Testis (tissue), 3 donors: ENCODE measurements around the gene RCCD1. TPM values are rescaled to one million over a fixed set of nuclear protein-coding genes. Genes with fewer than 3 reads are reported as not detected.

Experiments
- DNase-seq: peaks from one replicate; pipeline ENCODE4 v3.0.0-alpha.2; 2019
- H3K27ac ChIP-seq, 2 donors: fragments of 200-600 bp; sonication (generic); one replicate each; pipeline ENCODE4 v1.5.1; 2019
- H3K27me3 ChIP-seq: fragments of 200-600 bp; sonication (generic); one replicate; pipeline ENCODE4 v1.5.1; 2019
- H3K36me3 ChIP-seq: fragments of 200-600 bp; sonication (generic); one replicate; pipeline ENCODE4 v1.5.1; 2017; ENCODE audit warnings: low read depth; ENCODE audit errors: missing control alignments
- H3K4me1 ChIP-seq: fragments of 200-600 bp; sonication (generic); one replicate; pipeline ENCODE4 v1.5.1; 2019
- H3K4me3 ChIP-seq, 2 donors: fragments of 200-600 bp; sonication (generic); one replicate each; pipeline ENCODE4 v1.5.1; 2017 to 2019
- H3K9me3 ChIP-seq: fragments of 200-600 bp; sonication (generic); one replicate; pipeline ENCODE4 v1.5.1; 2017
- POLR2A ChIP-seq: fragments of 450-650 bp; IDR thresholded peaks from one replicate; pipeline ENCODE4 v1.6.1; 2017; ENCODE audit warnings: antibody characterized with exemption, mild to moderate bottlenecking, moderate library complexity
- WGBS, 2 donors: methylation state at CpG; one replicate each; pipeline ENCODE4 v1.1.5; 2018; 5-methylcytosine and 5-hydroxymethylcytosine counted together
- intact Hi-C: fragments of 100-400 bp; cut with DNase I; formaldehyde crosslinking; loops from one replicate; pipeline ENCODE4 v1.15.1; 2023; ENCODE audit warnings: low total_unique reads
- polyA plus RNA-seq: library from polyadenylated mRNA; stranded (reverse); fragments of 350-450 nt; fragmentation: Illumina TruSeq; extraction: RNeasy Lipid Tissue Mini Kit (QIAGEN cat#74804); gene quantifications from one replicate; pipeline ENCODE4 v1.2.3, GENCODE V29; 2014; ENCODE audit warnings: low read depth, low replicate concordance; ENCODE audit not compliant: insufficient read depth
- total RNA-seq, 2 donors: library from RNA; depleted of rRNA; stranded (reverse); fragments of >200 nt; gene quantifications; one replicate each; pipeline ENCODE4 v1.2.3, GENCODE V29; 2016
- TF ChIP-seq, protein P1 (sequence below), 3 experiments: fragments of 450-650 bp in 2 of 3; fragments of 200-600 bp in 1 of 3; sonication (generic) in 1 of 3; IDR thresholded peaks; one replicate each; pipeline ENCODE4 v1.5.1; 2016 to 2019; ENCODE audit warnings: antibody characterized with exemption in 3 of 3, mild to moderate bottlenecking in 2 of 3, moderate library complexity in 1 of 3

Gene RCCD1
- total and polyA plus RNA-seq, 3 donors from 2014 or later, result 17.5 to 21.1 (median 17.5) TPM

DNA sequence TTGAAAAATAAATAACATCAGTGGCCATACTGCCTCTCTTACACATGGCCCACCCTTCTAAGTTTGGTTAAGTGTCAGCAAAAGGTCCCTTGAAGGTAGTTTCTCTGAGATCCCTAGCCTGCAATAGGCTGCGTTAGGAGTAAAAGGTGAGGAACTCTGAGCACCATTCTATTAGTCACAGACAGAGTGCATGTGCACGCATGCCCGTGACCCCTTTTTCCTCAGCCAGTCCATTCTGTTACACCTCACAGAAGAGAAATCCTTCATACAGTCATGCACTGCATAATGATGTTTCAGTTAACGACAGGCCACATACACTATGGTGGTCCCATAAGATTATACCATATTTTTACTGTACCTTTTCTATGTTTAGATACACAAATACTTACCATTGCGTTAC is 12.5 kb downstream of the RCCD1 start:
- 93 to 97% methylated on average over 5 of the region's 5 CpGs for WGBS, 2 donors

GRCh38 chr15:90968434-90968833 is 13.8 kb downstream of the RCCD1 start:
- intact Hi-C loops, result no loop called here
- Histone ChIP-seq H3K36me3 (no peaks in the 10 kb centered on the region), H3K9me3 (no peaks in the 10 kb centered on the region), H3K4me1 (no peaks in the 10 kb centered on the region), H3K4me3 (no peak overlapping the region), H3K27ac (no peak overlapping the region), H3K27me3 (no peaks in the 10 kb centered on the region)
- no peak for DNase-seq
- TF ChIP-seq, protein P1, sequence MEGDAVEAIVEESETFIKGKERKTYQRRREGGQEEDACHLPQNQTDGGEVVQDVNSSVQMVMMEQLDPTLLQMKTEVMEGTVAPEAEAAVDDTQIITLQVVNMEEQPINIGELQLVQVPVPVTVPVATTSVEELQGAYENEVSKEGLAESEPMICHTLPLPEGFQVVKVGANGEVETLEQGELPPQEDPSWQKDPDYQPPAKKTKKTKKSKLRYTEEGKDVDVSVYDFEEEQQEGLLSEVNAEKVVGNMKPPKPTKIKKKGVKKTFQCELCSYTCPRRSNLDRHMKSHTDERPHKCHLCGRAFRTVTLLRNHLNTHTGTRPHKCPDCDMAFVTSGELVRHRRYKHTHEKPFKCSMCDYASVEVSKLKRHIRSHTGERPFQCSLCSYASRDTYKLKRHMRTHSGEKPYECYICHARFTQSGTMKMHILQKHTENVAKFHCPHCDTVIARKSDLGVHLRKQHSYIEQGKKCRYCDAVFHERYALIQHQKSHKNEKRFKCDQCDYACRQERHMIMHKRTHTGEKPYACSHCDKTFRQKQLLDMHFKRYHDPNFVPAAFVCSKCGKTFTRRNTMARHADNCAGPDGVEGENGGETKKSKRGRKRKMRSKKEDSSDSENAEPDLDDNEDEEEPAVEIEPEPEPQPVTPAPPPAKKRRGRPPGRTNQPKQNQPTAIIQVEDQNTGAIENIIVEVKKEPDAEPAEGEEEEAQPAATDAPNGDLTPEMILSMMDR (IDR thresholded peaks at IDR 0.05), result no peak
- no peak for TF ChIP-seq POLR2A
- 84 to 91% methylated on average over 1 of the region's 1 CpG for WGBS, 2 donors

More for the DNA sequence above, 12.5 kb downstream of the RCCD1 start:
- Histone ChIP-seq H3K4me1 (no peaks in the 10 kb centered on the region), H3K9me3 (no peaks in the 10 kb centered on the region), H3K36me3 (no peaks in the 10 kb centered on the region), H3K27ac (no peak overlapping the region), H3K27me3 (no peaks in the 10 kb centered on the region), H3K4me3 (no peak overlapping the region)
- TF ChIP-seq, protein P1 (IDR thresholded peaks at IDR 0.05), result no peak
- no peak for TF ChIP-seq POLR2A
- no peak for DNase-seq
- intact Hi-C loops, result no loop called here

GRCh38 chr15:90970274-90970673 is 15.6 kb downstream of the RCCD1 start:
- intact Hi-C loops, result no loop called here
- DNase-seq, result no peak
- Histone ChIP-seq H3K27ac (no peak overlapping the region), H3K27me3 (no peaks in the 10 kb centered on the region), H3K4me1 (no peaks in the 10 kb centered on the region), H3K36me3 (no peaks in the 10 kb centered on the region), H3K4me3 (no peak overlapping the region), H3K9me3 (no peaks in the 10 kb centered on the region)
- TF ChIP-seq, protein P1 (IDR thresholded peaks at IDR 0.05), result no peak
- TF ChIP-seq POLR2A, result no peak
- WGBS, 2 donors, result 86 to 91% methylated on average over 7 of the region's 7 CpGs

DNA sequence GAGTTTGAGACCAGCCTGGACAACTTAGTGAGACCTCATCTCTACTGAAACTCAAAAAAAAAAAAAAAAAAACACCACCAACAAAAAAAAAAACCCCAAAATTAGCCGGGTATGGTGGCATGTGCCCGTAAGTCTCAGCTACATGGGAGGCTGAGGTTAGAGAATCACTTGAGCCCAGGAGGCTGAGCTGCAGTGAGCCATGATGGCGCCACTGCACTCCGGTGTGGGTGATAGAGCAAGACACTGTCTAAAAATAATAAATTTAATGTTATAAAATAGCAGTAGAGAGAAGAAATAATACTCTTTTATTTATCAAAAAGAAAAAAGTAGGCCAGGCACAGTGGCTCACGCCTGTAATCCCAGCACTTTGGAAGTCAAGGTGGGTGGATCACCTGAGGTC is 17.4 kb downstream of the RCCD1 start:
- no peaks in the 10 kb centered on the region for H3K36me3 ChIP-seq
- intact Hi-C loops, result no loop called here
- WGBS, 2 donors, result 97 to 99% methylated on average over 5 of the region's 5 CpGs
- no peak for DNase-seq
- H3K9me3 ChIP-seq, result no peaks in the 10 kb centered on the region
- H3K4me1 ChIP-seq, result no peaks in the 10 kb centered on the region
- H3K27ac ChIP-seq, result no peak overlapping the region
- TF ChIP-seq, protein P1 (IDR thresholded peaks at IDR 0.05), result no peak
- no peak for TF ChIP-seq POLR2A
- H3K27me3 ChIP-seq, result no peaks in the 10 kb centered on the region
- H3K4me3 ChIP-seq, result no peak overlapping the region

DNA sequence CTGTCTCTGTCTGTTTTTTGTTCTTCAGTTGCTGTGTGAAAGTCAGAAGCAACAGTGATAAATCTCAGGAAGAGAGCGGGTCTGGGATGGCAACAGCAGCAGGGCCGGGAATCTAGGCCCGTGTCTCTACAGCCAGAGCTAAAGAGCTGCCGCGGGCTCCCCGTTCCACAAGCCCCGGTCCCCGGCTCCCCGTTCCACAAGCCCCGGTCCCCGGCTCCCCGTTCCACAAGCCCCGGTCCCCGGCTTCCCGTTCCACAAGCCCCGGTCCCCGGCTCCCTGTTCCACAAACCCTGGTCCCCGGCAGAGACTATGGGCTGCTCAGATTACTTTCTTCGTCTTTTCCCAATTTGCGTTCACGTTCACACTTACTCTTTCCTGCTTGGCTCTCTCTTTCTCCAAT is 19.5 kb downstream of the RCCD1 start:
- DNase-seq, result no peak
- Histone ChIP-seq H3K27me3 (no peaks in the 10 kb centered on the region), H3K9me3 (no peaks in the 10 kb centered on the region), H3K4me3 (no peak overlapping the region), H3K4me1 (no peaks in the 10 kb centered on the region), H3K27ac (no peak overlapping the region), H3K36me3 (no peaks in the 10 kb centered on the region)
- TF ChIP-seq POLR2A, result no peak
- TF ChIP-seq, protein P1 (IDR thresholded peaks at IDR 0.05), result no peak
- intact Hi-C loops, result no loop called here
- 91 to 93% methylated on average over 21 of the region's 21 CpGs for WGBS, 2 donors
